ENCODE measurements around the gene CD300LG. TPM values are rescaled to one million over a fixed set of nuclear protein-coding genes. Genes with fewer than 3 reads are reported as not detected.

The CD300LG gene
- polyA plus RNA-seq, 1 donor (not counting 4 experiments of a cell fraction or from before 2014, with no cell fraction given): not detected

- dilution Hi-C loops (cut with MboI; ENCODE audit: extremely low pct_ligation_motif_present, low sequenced_read_pairs): no loop called here
- H3K4me1 ChIP-seq (ENCODE audit: control insufficient read depth, extremely low read depth, insufficient read depth, low read length): peaks cover 11% of the 10 kb centered on the region
Measured at GRCh38 chr17:43831633-43832032, 15.3 kb upstream of the CD300LG start.

GRCh38 chr17:43832168-43832975 lies 14.6 kb upstream of the CD300LG start:
- Histone ChIP-seq H3K9me1 (ENCODE audit: control insufficient read depth, extremely low read depth, insufficient read depth, low read length) (no peaks in the 10 kb centered on the region), H3K9ac (ENCODE audit: control insufficient read depth, extremely low read depth, insufficient read depth, low read length) (peak overlapping the region; percentile 71), H3K27me3 (ENCODE audit: control insufficient read depth, extremely low read depth, insufficient read depth, low read length) (peaks cover 4% of the 10 kb centered on the region), H3K79me2 (ENCODE audit: control insufficient read depth, insufficient read depth, low read length) (no peaks in the 10 kb centered on the region), H3K4me3 (ENCODE audit: control insufficient read depth in 2 of 3, extremely low read depth in 1 of 3, insufficient read depth in 2 of 3, low read depth in 1 of 3, low read length in 3 of 3) (peak overlapping the region; percentile 51 to 73 (median 66)), H3K36me3 (ENCODE audit: control insufficient read depth in 2 of 2, extremely low read depth in 1 of 2, insufficient read depth in 2 of 2, low read length in 2 of 2) (peaks cover 12 to 18% of the 10 kb centered on the region in 2 experiments), H3K27ac (ENCODE audit: control insufficient read depth, insufficient read depth, low read length) (peak overlapping the region; percentile 42), H4K20me1 (ENCODE audit: control insufficient read depth, extremely low read depth, insufficient read depth, low read length) (no peaks in the 10 kb centered on the region), H3K4me1 (ENCODE audit: control insufficient read depth, extremely low read depth, insufficient read depth, low read length) (peaks cover 11% of the 10 kb centered on the region), H2AFZ (ENCODE audit: control insufficient read depth, low read length) (peak overlapping the region; percentile 58), H3K4me2 (ENCODE audit: control insufficient read depth, extremely low read depth, insufficient read depth, low read depth, low read length) (peak overlapping the region; percentile 78), H3K9me3 (ENCODE audit: control insufficient read depth, low read depth, low read length) (no peaks in the 10 kb centered on the region)
- no peak for DNase-seq (ENCODE audit: low read depth, low spot score)
- FAIRE-seq: peak; percentile 56
- TF ChIP-seq EZH2 (IDR thresholded peaks at IDR 0.05; ENCODE audit: low read length) (no peak), CTCF (optimal IDR thresholded peaks at IDR 0.05 in 1 of 3, IDR thresholded peaks at IDR 0.05 in 1 of 3, conservative IDR thresholded peaks at IDR 0.05 in 1 of 3; ENCODE audit: extremely low read depth in 1 of 3, insufficient read depth in 2 of 3, low read length in 3 of 3) (no peak)
- dilution Hi-C loops (cut with MboI; ENCODE audit: extremely low pct_ligation_motif_present, low sequenced_read_pairs): no loop called here

More at GRCh38 chr17:43831633-43832032, 15.3 kb upstream of the CD300LG start:
- DNase-seq (ENCODE audit: low read depth, low spot score): no peak
- no peak overlapping the region for H2AFZ ChIP-seq (ENCODE audit: control insufficient read depth, low read length)
- H3K27ac ChIP-seq (ENCODE audit: control insufficient read depth, insufficient read depth, low read length): no peak overlapping the region
- H3K27me3 ChIP-seq (ENCODE audit: control insufficient read depth, extremely low read depth, insufficient read depth, low read length): peaks cover 4% of the 10 kb centered on the region
- no peak overlapping the region for H3K9ac ChIP-seq (ENCODE audit: control insufficient read depth, extremely low read depth, insufficient read depth, low read length)
- no peak for TF ChIP-seq EZH2 (IDR thresholded peaks at IDR 0.05; ENCODE audit: low read length)
- TF ChIP-seq CTCF (optimal IDR thresholded peaks at IDR 0.05 in 1 of 3, IDR thresholded peaks at IDR 0.05 in 1 of 3, conservative IDR thresholded peaks at IDR 0.05 in 1 of 3; ENCODE audit: extremely low read depth in 1 of 3, insufficient read depth in 2 of 3, low read length in 3 of 3): no peak
- peaks cover 12 to 18% of the 10 kb centered on the region in 2 experiments for H3K36me3 ChIP-seq (ENCODE audit: control insufficient read depth in 2 of 2, extremely low read depth in 1 of 2, insufficient read depth in 2 of 2, low read length in 2 of 2)
- no peaks in the 10 kb centered on the region for H4K20me1 ChIP-seq (ENCODE audit: control insufficient read depth, extremely low read depth, insufficient read depth, low read length)
- no peak overlapping the region for H3K4me3 ChIP-seq (ENCODE audit: control insufficient read depth in 2 of 3, extremely low read depth in 1 of 3, insufficient read depth in 2 of 3, low read depth in 1 of 3, low read length in 3 of 3)
- FAIRE-seq: no peak
- no peaks in the 10 kb centered on the region for H3K79me2 ChIP-seq (ENCODE audit: control insufficient read depth, insufficient read depth, low read length)
- no peaks in the 10 kb centered on the region for H3K9me1 ChIP-seq (ENCODE audit: control insufficient read depth, extremely low read depth, insufficient read depth, low read length)
- H3K4me2 ChIP-seq (ENCODE audit: control insufficient read depth, extremely low read depth, insufficient read depth, low read depth, low read length): peak overlapping the region; percentile 78
- H3K9me3 ChIP-seq (ENCODE audit: control insufficient read depth, low read depth, low read length): no peaks in the 10 kb centered on the region
